HL-60 (cell line): Measurements from ENCODE around the gene TIMM44.

Experiments
- GABPA ChIP-seq: IDR thresholded peaks from 2 replicates; pipeline ENCODE4 v1.6.1; 2012; ENCODE audit warnings: low read depth
- POLR2AphosphoS5 ChIP-seq: IDR thresholded peaks from 2 replicates; pipeline ENCODE4 v1.6.1; 2012; ENCODE audit warnings: low read depth
- SPI1 ChIP-seq: IDR thresholded peaks from 2 replicates; pipeline ENCODE4 v1.6.1; 2012; ENCODE audit warnings: low read depth, mild to moderate bottlenecking, borderline replicate concordance
- TF ChIP-seq, protein P1 (sequence below): IDR thresholded peaks from one replicate; pipeline ENCODE4 v1.5.1; 2011; ENCODE audit warnings: low read length, control low read depth, inconsistent platforms; ENCODE audit not compliant: insufficient read depth

- TF ChIP-seq, protein P1, sequence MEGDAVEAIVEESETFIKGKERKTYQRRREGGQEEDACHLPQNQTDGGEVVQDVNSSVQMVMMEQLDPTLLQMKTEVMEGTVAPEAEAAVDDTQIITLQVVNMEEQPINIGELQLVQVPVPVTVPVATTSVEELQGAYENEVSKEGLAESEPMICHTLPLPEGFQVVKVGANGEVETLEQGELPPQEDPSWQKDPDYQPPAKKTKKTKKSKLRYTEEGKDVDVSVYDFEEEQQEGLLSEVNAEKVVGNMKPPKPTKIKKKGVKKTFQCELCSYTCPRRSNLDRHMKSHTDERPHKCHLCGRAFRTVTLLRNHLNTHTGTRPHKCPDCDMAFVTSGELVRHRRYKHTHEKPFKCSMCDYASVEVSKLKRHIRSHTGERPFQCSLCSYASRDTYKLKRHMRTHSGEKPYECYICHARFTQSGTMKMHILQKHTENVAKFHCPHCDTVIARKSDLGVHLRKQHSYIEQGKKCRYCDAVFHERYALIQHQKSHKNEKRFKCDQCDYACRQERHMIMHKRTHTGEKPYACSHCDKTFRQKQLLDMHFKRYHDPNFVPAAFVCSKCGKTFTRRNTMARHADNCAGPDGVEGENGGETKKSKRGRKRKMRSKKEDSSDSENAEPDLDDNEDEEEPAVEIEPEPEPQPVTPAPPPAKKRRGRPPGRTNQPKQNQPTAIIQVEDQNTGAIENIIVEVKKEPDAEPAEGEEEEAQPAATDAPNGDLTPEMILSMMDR = no peak
- no peak for TF ChIP-seq GABPA
- no peak for TF ChIP-seq POLR2AphosphoS5
- TF ChIP-seq SPI1 = no peak
These were observed 31.6 kb upstream of the TIMM44 start for GRCh38 chr19:7975037-7975436.
